ENCODE measurements around the gene C6orf120. TPM values are rescaled to one million over a fixed set of nuclear protein-coding genes. Genes with fewer than 3 reads are reported as not detected.

C6orf120 gene
- 23.9 TPM for polyA plus RNA-seq (2013, experiment 1 of 2)
- polyA plus RNA-seq (2013, experiment 2 of 2) = 23.5 TPM

GRCh38 chr6:169701954-169702839, at the start of gene C6orf120, which contains the start of gene WDR27:
Gene C6orf120, plus strand, starts transcription at chr6:169702126. Its CDS starts 334 bp downstream, at chr6:169702460.
Gene WDR27, minus strand, starts transcription at chr6:169702029. Its CDS starts 13,024 bp downstream, at chr6:169689005.
- Histone ChIP-seq H2BK5ac (ENCODE audit: low read length) (peak within 1 kb of the TSS; percentile 59), H3K4me1 (ENCODE audit: control insufficient read depth in 2 of 2, insufficient read depth in 1 of 2, low read depth in 1 of 2, low read length in 2 of 2) (peaks cover 6 to 23% of the 10 kb centered on the region in 2 donors), H3K4me2 (ENCODE audit: insufficient read depth, low read length, poor library complexity, severe bottlenecking) (peak within 1 kb of the TSS; percentile 92), H3K27me3 (ENCODE audit: control insufficient read depth in 3 of 3, insufficient read depth in 3 of 3, low read depth in 1 of 3, low read length in 3 of 3) (no peaks in the 10 kb centered on the region), H3K36me3 (replicated peaks in 1 of 2; ENCODE audit: control insufficient read depth in 2 of 2, insufficient read depth in 2 of 2, low read length in 2 of 2) (peaks cover 13 to 76% of the 10 kb centered on the region in 2 donors), H2BK12ac (ENCODE audit: low read length) (peak within 1 kb of the TSS; percentile 49), H4K8ac (ENCODE audit: low read depth, low read length) (peak within 1 kb of the TSS; percentile 59), H3K4me3 (ENCODE audit: low read length in 2 of 2) (peak within 1 kb of the TSS; percentile 97 to 98), H2BK120ac (ENCODE audit: low read depth, low read length) (no peak within 1 kb of the TSS), H3K9me3 (replicated peaks in 1 of 2; ENCODE audit: control insufficient read depth in 2 of 2, insufficient read depth in 1 of 2, low read depth in 1 of 2, low read length in 2 of 2) (peaks cover 4 to 7% of the 10 kb centered on the region in 2 donors), H2BK15ac (ENCODE audit: low read length) (peak within 1 kb of the TSS; percentile 68), H2AFZ (ENCODE audit: low read length) (peak within 1 kb of the TSS; percentile 99), H3K4ac (ENCODE audit: low read length) (peak within 1 kb of the TSS; percentile 81), H3K14ac (ENCODE audit: low read length) (peak within 1 kb of the TSS; percentile 95), H3K27ac (replicated peaks; ENCODE audit: low read length) (no peak within 1 kb of the TSS), H3K79me1 (ENCODE audit: low read depth, low read length) (peaks cover 25% of the 10 kb centered on the region), H4K91ac (ENCODE audit: low read depth, low read length, poor library complexity) (peak within 1 kb of the TSS; percentile 95), H3K18ac (ENCODE audit: low read length) (peak within 1 kb of the TSS; percentile 98), H3K9ac (ENCODE audit: low read depth, low read length, poor library complexity) (peak within 1 kb of the TSS; percentile 100), H3K23ac (ENCODE audit: low read depth, low read length, poor library complexity) (peak within 1 kb of the TSS; percentile 99), H2AK5ac (ENCODE audit: low read depth, low read length) (peak within 1 kb of the TSS; percentile 97)
- peak; percentile 91 for DNase-seq (ENCODE audit: low spot score)
- no CpG with 5 or more reads among the region's 92 CpGs for WGBS, 2 donors (ENCODE audit: extremely low coverage in 2 of 2, insufficient read length in 2 of 2, insufficient replicate concordance in 1 of 2)

GRCh38 chr6:169652896-169653295, 49.0 kb upstream of the C6orf120 start:
- no peak overlapping the region for H4K91ac ChIP-seq (ENCODE audit: low read depth, low read length, poor library complexity)
- peaks cover 25 to 69% of the 10 kb centered on the region in 2 donors for H3K36me3 ChIP-seq (replicated peaks in 1 of 2; ENCODE audit: control insufficient read depth in 2 of 2, insufficient read depth in 2 of 2, low read length in 2 of 2)
- H3K27me3 ChIP-seq (ENCODE audit: control insufficient read depth in 3 of 3, insufficient read depth in 3 of 3, low read depth in 1 of 3, low read length in 3 of 3) = no peaks in the 10 kb centered on the region
- H3K4ac ChIP-seq (ENCODE audit: low read length) = no peak overlapping the region
- no peak overlapping the region for H3K23ac ChIP-seq (ENCODE audit: low read depth, low read length, poor library complexity)
- no peaks in the 10 kb centered on the region for H3K79me1 ChIP-seq (ENCODE audit: low read depth, low read length)
- no peak overlapping the region for H2AFZ ChIP-seq (ENCODE audit: low read length)
- no peak overlapping the region for H3K27ac ChIP-seq (replicated peaks; ENCODE audit: low read length)
- H3K14ac ChIP-seq (ENCODE audit: low read length) = no peak overlapping the region
- H4K8ac ChIP-seq (ENCODE audit: low read depth, low read length) = no peak overlapping the region
- H2AK5ac ChIP-seq (ENCODE audit: low read depth, low read length) = no peak overlapping the region
- H2BK120ac ChIP-seq (ENCODE audit: low read depth, low read length) = no peak overlapping the region
- H3K4me2 ChIP-seq (ENCODE audit: insufficient read depth, low read length, poor library complexity, severe bottlenecking) = no peak overlapping the region
- no peak overlapping the region for H3K4me3 ChIP-seq (ENCODE audit: low read length in 2 of 2)
- H3K18ac ChIP-seq (ENCODE audit: low read length) = no peak overlapping the region
- peaks cover 0 to 7% of the 10 kb centered on the region in 2 donors for H3K4me1 ChIP-seq (ENCODE audit: control insufficient read depth in 2 of 2, insufficient read depth in 1 of 2, low read depth in 1 of 2, low read length in 2 of 2)
- H2BK15ac ChIP-seq (ENCODE audit: low read length) = no peak overlapping the region
- H2BK5ac ChIP-seq (ENCODE audit: low read length) = no peak overlapping the region
- no peak overlapping the region for H3K9ac ChIP-seq (ENCODE audit: low read depth, low read length, poor library complexity)
- DNase-seq (ENCODE audit: low spot score) = no peak
- no peak overlapping the region for H2BK12ac ChIP-seq (ENCODE audit: low read length)
- peaks cover 10 to 11% of the 10 kb centered on the region in 2 donors for H3K9me3 ChIP-seq (replicated peaks in 1 of 2; ENCODE audit: control insufficient read depth in 2 of 2, insufficient read depth in 1 of 2, low read depth in 1 of 2, low read length in 2 of 2)
- no CpG with 5 or more reads among the region's 11 CpGs for WGBS, 2 donors (ENCODE audit: extremely low coverage in 2 of 2, insufficient read length in 2 of 2, insufficient replicate concordance in 1 of 2)

DNA sequence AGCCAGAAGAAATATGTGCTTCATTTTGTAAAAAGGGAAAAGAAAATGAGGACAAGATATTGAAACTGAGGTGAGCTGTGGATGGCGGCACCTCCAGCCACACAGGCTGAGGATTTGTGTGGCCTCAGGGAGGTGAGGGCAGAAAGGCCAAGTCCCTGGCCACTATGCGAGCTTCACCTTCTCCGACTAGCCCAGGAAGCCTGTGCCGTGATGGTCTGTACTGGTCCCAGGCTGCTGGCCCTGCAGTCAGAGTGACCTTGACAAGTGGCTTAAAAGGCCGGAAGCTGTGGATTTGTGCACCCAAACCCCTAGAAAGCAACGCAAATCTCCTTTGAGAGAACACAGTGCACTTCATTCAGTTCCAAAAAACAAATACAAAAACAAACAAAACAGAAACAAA, 48.2 kb upstream of the C6orf120 start:
- Histone ChIP-seq H3K36me3 (replicated peaks in 1 of 2; ENCODE audit: control insufficient read depth in 2 of 2, insufficient read depth in 2 of 2, low read length in 2 of 2) (peaks cover 28 to 69% of the 10 kb centered on the region in 2 donors), H2AK5ac (ENCODE audit: low read depth, low read length) (no peak overlapping the region), H3K4me3 (ENCODE audit: low read length in 2 of 2) (no peak overlapping the region), H2BK5ac (ENCODE audit: low read length) (no peak overlapping the region), H3K23ac (ENCODE audit: low read depth, low read length, poor library complexity) (no peak overlapping the region), H3K4me2 (ENCODE audit: insufficient read depth, low read length, poor library complexity, severe bottlenecking) (no peak overlapping the region), H3K4ac (ENCODE audit: low read length) (no peak overlapping the region), H2BK120ac (ENCODE audit: low read depth, low read length) (no peak overlapping the region), H3K14ac (ENCODE audit: low read length) (no peak overlapping the region), H3K18ac (ENCODE audit: low read length) (no peak overlapping the region), H2BK12ac (ENCODE audit: low read length) (no peak overlapping the region), H3K9ac (ENCODE audit: low read depth, low read length, poor library complexity) (no peak overlapping the region), H2BK15ac (ENCODE audit: low read length) (no peak overlapping the region), H3K27ac (replicated peaks; ENCODE audit: low read length) (no peak overlapping the region), H4K8ac (ENCODE audit: low read depth, low read length) (no peak overlapping the region), H3K27me3 (ENCODE audit: control insufficient read depth in 3 of 3, insufficient read depth in 3 of 3, low read depth in 1 of 3, low read length in 3 of 3) (no peaks in the 10 kb centered on the region), H4K91ac (ENCODE audit: low read depth, low read length, poor library complexity) (no peak overlapping the region), H2AFZ (ENCODE audit: low read length) (no peak overlapping the region), H3K9me3 (replicated peaks in 1 of 2; ENCODE audit: control insufficient read depth in 2 of 2, insufficient read depth in 1 of 2, low read depth in 1 of 2, low read length in 2 of 2) (peaks cover 11 to 13% of the 10 kb centered on the region in 2 donors), H3K79me1 (ENCODE audit: low read depth, low read length) (no peaks in the 10 kb centered on the region), H3K4me1 (ENCODE audit: control insufficient read depth in 2 of 2, insufficient read depth in 1 of 2, low read depth in 1 of 2, low read length in 2 of 2) (peaks cover 0 to 7% of the 10 kb centered on the region in 2 donors)
- no CpG with 5 or more reads among the region's 6 CpGs for WGBS, 2 donors (ENCODE audit: extremely low coverage in 2 of 2, insufficient read length in 2 of 2, insufficient replicate concordance in 1 of 2)
- no peak for DNase-seq (ENCODE audit: low spot score)

Measured in neuronal stem cell (in vitro differentiated cells).